Measurements from ENCODE around the gene POLR1F. TPM values are rescaled to one million over a fixed set of nuclear protein-coding genes. Genes with fewer than 3 reads are reported as not detected.

Gene POLR1F
- total and polyA plus RNA-seq, 2 experiments from 2014 or later = 35.2 to 99.9 TPM

GRCh38 chr7:19728716-19729115, 19.9 kb upstream of the POLR1F start (continued):
- TF ChIP-seq STAT1 (IDR thresholded peaks at IDR 0.05; ENCODE audit: unreplicated experiment) (no peak), EZH2phosphoT487 (IDR thresholded peaks at IDR 0.05; ENCODE audit: unreplicated experiment) (no peak), ZNF114 (CRISPR knock-in tag; IDR thresholded peaks at IDR 0.05) (no peak), REST (IDR thresholded peaks at IDR 0.05; ENCODE audit: unreplicated experiment) (no peak)

- ATAC-seq (no peak), DNase-seq (ENCODE audit: low spot score) (no peak)
- H3K27ac ChIP-seq (ENCODE audit: low read depth) = no peak overlapping the region
- H3K4me3 Mint-ChIP-seq = no peak overlapping the region
- H3K79me2 ChIP-seq (replicated peaks; ENCODE audit: insufficient read depth) = no peaks in the 10 kb centered on the region
- H3K36me3 ChIP-seq (ENCODE audit: insufficient read depth) = no peaks in the 10 kb centered on the region
- H3K27ac Mint-ChIP-seq = no peak overlapping the region
- no peaks in the 10 kb centered on the region for H3K9me3 Mint-ChIP-seq
- no peaks in the 10 kb centered on the region for H4K20me1 ChIP-seq (replicated peaks; ENCODE audit: insufficient read depth)
- peaks cover 4% of the 10 kb centered on the region for H3K27me3 Mint-ChIP-seq (ENCODE audit: insufficient read depth, low read depth, poor library complexity)
- H2AFZ ChIP-seq = no peak overlapping the region
- no peak overlapping the region for H3K4me2 ChIP-seq
- H3K9me2 ChIP-seq (ENCODE audit: insufficient read depth) = no peaks in the 10 kb centered on the region
- peaks cover 4% of the 10 kb centered on the region for H3K4me1 Mint-ChIP-seq
- H3K27me3 ChIP-seq (ENCODE audit: insufficient read depth) = no peaks in the 10 kb centered on the region
- H3K4me3 ChIP-seq = no peak overlapping the region
- H3K36me3 Mint-ChIP-seq (ENCODE audit: low read depth) = no peaks in the 10 kb centered on the region
- H3K4me1 ChIP-seq (ENCODE audit: insufficient read depth) = peaks cover 9% of the 10 kb centered on the region; the same call in 1 of the 2 replicates
- H3F3A ChIP-seq (replicated peaks; ENCODE audit: low read depth) = no peaks in the 10 kb centered on the region
- TF ChIP-seq EZH2 (IDR thresholded peaks at IDR 0.05; ENCODE audit: low read depth, unreplicated experiment) (no peak), CTCF (conservative IDR thresholded peaks at IDR 0.05; ENCODE audit: low read depth in 2 of 2) (no peak), POLR2AphosphoS5 (IDR thresholded peaks at IDR 0.05; ENCODE audit: low read depth) (no peak), NANOG (IDR thresholded peaks at IDR 0.05; ENCODE audit: borderline replicate concordance) (no peak), JUNB (IDR thresholded peaks at IDR 0.05; ENCODE audit: unreplicated experiment) (no peak), ZNF114 (CRISPR knock-in tag; IDR thresholded peaks at IDR 0.05) (no peak), ZNF462 (CRISPR knock-in tag; IDR thresholded peaks at IDR 0.05) (no peak), ZNF331 (CRISPR knock-in tag; IDR thresholded peaks at IDR 0.05; ENCODE audit: low read depth) (no peak), EZH2phosphoT487 (IDR thresholded peaks at IDR 0.05; ENCODE audit: unreplicated experiment) (no peak), STAT1 (IDR thresholded peaks at IDR 0.05; ENCODE audit: unreplicated experiment) (no peak), CREB1 (CRISPR knock-in tag; IDR thresholded peaks at IDR 0.05; ENCODE audit: low read depth) (no peak)
These were observed 16.9 kb upstream of the POLR1F start for GRCh38 chr7:19725770-19726169.
